ENCODE results near the gene HTR1D.
"Not testable (repeated sequence)": the region's sequence is repeated elsewhere in the genome, so short reads cannot be mapped to it uniquely, and the experiment has no call there.

The HTR1D gene

GRCh38 chr1:23217421-23218115 is at the start of gene HTR1D:
HTR1D (minus strand) TSS chr1:23217502; CDS start chr1:23194219, 23,283 bp downstream.
- DNase-seq (ENCODE audit: low read depth): no peak

GRCh38 chr1:23263380-23263887 is 46.1 kb upstream of the HTR1D start:
- DNase-seq (ENCODE audit: low read depth): no peak

GRCh38 chr1:23258082-23258481 is 40.8 kb upstream of the HTR1D start:
- DNase-seq (ENCODE audit: low read depth): not testable (repeated sequence)

- DNase-seq (ENCODE audit: low read depth): not testable (repeated sequence)
Measured at GRCh38 chr1:23257371-23257770, 40.1 kb upstream of the HTR1D start.

- DNase-seq (ENCODE audit: low read depth): no peak
Measured at GRCh38 chr1:23254584-23254983, 37.3 kb upstream of the HTR1D start.

GRCh38 chr1:23251812-23252211 is 34.5 kb upstream of the HTR1D start:
- no peak for DNase-seq (ENCODE audit: low read depth)

GRCh38 chr1:23249787-23250454 is 32.6 kb upstream of the HTR1D start:
- no peak for DNase-seq (ENCODE audit: low read depth)

- no peak for DNase-seq (ENCODE audit: low read depth)
Measured at GRCh38 chr1:23247276-23247675, 30.0 kb upstream of the HTR1D start.

- no peak for DNase-seq (ENCODE audit: low read depth)
Measured at GRCh38 chr1:23246274-23246673, 29.0 kb upstream of the HTR1D start.

- no peak for DNase-seq (ENCODE audit: low read depth)
Measured at GRCh38 chr1:23244256-23244761, 27.0 kb upstream of the HTR1D start.

GRCh38 chr1:23242414-23242813 is 25.1 kb upstream of the HTR1D start:
- DNase-seq (ENCODE audit: low read depth): no peak

GRCh38 chr1:23239638-23240295 is 22.5 kb upstream of the HTR1D start:
- DNase-seq (ENCODE audit: low read depth): no peak

GRCh38 chr1:23238565-23238964 is 21.3 kb upstream of the HTR1D start:
- no peak for DNase-seq (ENCODE audit: low read depth)

GRCh38 chr1:23237508-23237907 is 20.2 kb upstream of the HTR1D start:
- no peak for DNase-seq (ENCODE audit: low read depth)

GRCh38 chr1:23227806-23228205 is 10.5 kb upstream of the HTR1D start:
- DNase-seq (ENCODE audit: low read depth): no peak

- peak; percentile 70 for DNase-seq (ENCODE audit: low read depth)
Measured at GRCh38 chr1:23224739-23225648, 7.7 kb upstream of the HTR1D start.

- DNase-seq (ENCODE audit: low read depth): not testable (repeated sequence)
Measured at GRCh38 chr1:23223963-23224362, 6.7 kb upstream of the HTR1D start.

GRCh38 chr1:23223490-23223951 is 6.2 kb upstream of the HTR1D start:
- not testable (repeated sequence) for DNase-seq (ENCODE audit: low read depth)

- no peak for DNase-seq (ENCODE audit: low read depth)
Measured at GRCh38 chr1:23222742-23223141, 5.4 kb upstream of the HTR1D start.

- no peak for DNase-seq (ENCODE audit: low read depth)
Measured at GRCh38 chr1:23222331-23222730, 5.0 kb upstream of the HTR1D start.

GRCh38 chr1:23221107-23221506 is 3.8 kb upstream of the HTR1D start:
- no peak for DNase-seq (ENCODE audit: low read depth)
